Activated CD4-positive, alpha-beta T cell treated with anti-CD3 and anti-CD28 coated beads, Interleukin-2, amount 10 ng/mL, durations not matched to agents 24 days and 14 days (primary cell): Measurements from ENCODE around the gene TSPAN8. TPM values are rescaled to one million over a fixed set of nuclear protein-coding genes. Genes with fewer than 3 reads are reported as not detected.
"Not testable (repeated sequence)": the region's sequence is repeated elsewhere in the genome, so short reads cannot be mapped to it uniquely, and the experiment has no call there.

Experiments used
- DNase-seq: peaks from one replicate; pipeline ENCODE4 v3.0.0; 2022
- H3K27ac Mint-ChIP-seq: one replicate; pipeline ENCODE4 v1.8.0; 2022; ENCODE audit warnings: mild to moderate bottlenecking, mixed read lengths
- H3K27me3 Mint-ChIP-seq: one replicate; pipeline ENCODE4 v1.8.0; 2022; ENCODE audit warnings: mixed read lengths
- H3K36me3 Mint-ChIP-seq: one replicate; pipeline ENCODE4 v1.8.0; 2022; ENCODE audit warnings: low read depth, mild to moderate bottlenecking, mixed read lengths
- H3K4me1 Mint-ChIP-seq: one replicate; pipeline ENCODE4 v1.8.0; 2021; ENCODE audit warnings: mixed read lengths
- H3K4me3 Mint-ChIP-seq: one replicate; pipeline ENCODE4 v1.8.0; 2022; ENCODE audit warnings: mild to moderate bottlenecking, moderate library complexity, mixed read lengths
- H3K9me3 Mint-ChIP-seq: one replicate; pipeline ENCODE4 v1.8.0; 2021; ENCODE audit warnings: mixed read lengths
- intact Hi-C: fragments of 100-400 bp; cut with micrococcal nuclease; formaldehyde crosslinking; loops from one replicate; pipeline ENCODE4 v1.15.1; 2023
- total RNA-seq: library from RNA; stranded (reverse); gene quantifications from 2 replicates; pipeline ENCODE4 v1.2.3, GENCODE V29; 2022

TSPAN8 gene
- total RNA-seq, 1 donor from 2014 or later = not detected

GRCh38 chr12:71158361-71158882, 623 bp upstream of the TSPAN8 start:
- Mint-ChIP-seq H3K36me3 (no peaks in the 10 kb centered on the region), H3K27me3 (no peaks in the 10 kb centered on the region), H3K27ac (no peak overlapping the region), H3K4me3 (no peak overlapping the region), H3K4me1 (no peaks in the 10 kb centered on the region), H3K9me3 (no peaks in the 10 kb centered on the region)
- intact Hi-C loops = no loop called here
- DNase-seq = no peak

- Mint-ChIP-seq H3K9me3 (peaks cover 3% of the 10 kb centered on the region), H3K36me3 (no peaks in the 10 kb centered on the region)
Measured at GRCh38 chr12:71155225-71155624, 2.6 kb downstream of the TSPAN8 start.

GRCh38 chr12:71152851-71153250, 4.9 kb downstream of the TSPAN8 start:
- Mint-ChIP-seq H3K27me3 (no peaks in the 10 kb centered on the region), H3K9me3 (peaks cover 4% of the 10 kb centered on the region), H3K4me3 (no peak overlapping the region), H3K36me3 (no peaks in the 10 kb centered on the region), H3K4me1 (no peaks in the 10 kb centered on the region), H3K27ac (no peak overlapping the region)
- intact Hi-C loops = no loop called here
- no peak for DNase-seq

More at GRCh38 chr12:71155225-71155624, 2.6 kb downstream of the TSPAN8 start:
- no peak overlapping the region for H3K27ac Mint-ChIP-seq
- no peak overlapping the region for H3K4me3 Mint-ChIP-seq
- intact Hi-C loops = no loop called here
- H3K4me1 Mint-ChIP-seq = no peaks in the 10 kb centered on the region
- no peak for DNase-seq
- no peaks in the 10 kb centered on the region for H3K27me3 Mint-ChIP-seq

DNA sequence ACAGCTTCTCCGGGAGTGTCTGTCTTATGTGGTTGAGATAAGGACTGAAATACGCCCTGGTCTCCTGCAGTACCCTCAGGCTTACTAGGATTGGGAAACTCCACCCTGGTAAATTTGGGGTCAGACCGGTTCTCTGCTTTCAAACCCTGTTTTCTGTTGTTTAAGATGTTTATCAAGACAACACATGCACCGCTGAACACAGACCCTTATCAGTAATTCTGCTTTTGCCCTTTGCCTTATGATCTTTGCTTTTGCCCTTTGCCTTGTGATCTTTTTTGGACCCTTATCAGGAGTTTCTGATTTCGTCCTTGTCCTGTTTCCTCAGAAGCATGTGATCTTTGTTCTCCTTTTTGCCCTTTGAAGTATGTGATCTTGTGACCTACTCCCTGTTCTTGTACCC, 7.8 kb downstream of the TSPAN8 start:
- H3K4me3 Mint-ChIP-seq, H3K27me3 Mint-ChIP-seq, DNase-seq, H3K36me3 Mint-ChIP-seq, intact Hi-C loops, H3K27ac Mint-ChIP-seq, H3K9me3 Mint-ChIP-seq, H3K4me1 Mint-ChIP-seq: not testable (repeated sequence)

DNA sequence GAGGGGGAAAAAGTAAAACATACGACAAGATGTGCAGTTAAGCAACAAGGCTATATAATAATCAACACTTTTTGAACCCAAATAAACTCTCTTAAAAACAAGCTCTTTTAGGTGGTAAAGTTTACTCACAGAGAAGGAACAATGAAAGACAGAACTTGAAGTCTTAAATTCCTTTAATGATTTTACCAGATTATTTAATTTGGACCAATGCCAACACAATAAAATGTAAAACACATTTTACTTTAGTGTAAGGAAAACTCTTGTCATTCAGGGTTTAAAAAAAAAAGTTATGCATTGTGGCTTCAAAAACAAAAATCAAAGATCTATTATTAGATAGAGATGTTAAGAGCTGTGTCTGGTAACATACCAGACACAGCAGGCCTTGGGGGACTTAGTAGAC, 13.1 kb downstream of the TSPAN8 start:
- no peak overlapping the region for H3K4me3 Mint-ChIP-seq
- no peaks in the 10 kb centered on the region for H3K9me3 Mint-ChIP-seq
- H3K36me3 Mint-ChIP-seq = no peaks in the 10 kb centered on the region
- intact Hi-C loops = no loop called here
- no peaks in the 10 kb centered on the region for H3K4me1 Mint-ChIP-seq
- no peak for DNase-seq
- H3K27ac Mint-ChIP-seq = no peak overlapping the region
- no peaks in the 10 kb centered on the region for H3K27me3 Mint-ChIP-seq

DNA sequence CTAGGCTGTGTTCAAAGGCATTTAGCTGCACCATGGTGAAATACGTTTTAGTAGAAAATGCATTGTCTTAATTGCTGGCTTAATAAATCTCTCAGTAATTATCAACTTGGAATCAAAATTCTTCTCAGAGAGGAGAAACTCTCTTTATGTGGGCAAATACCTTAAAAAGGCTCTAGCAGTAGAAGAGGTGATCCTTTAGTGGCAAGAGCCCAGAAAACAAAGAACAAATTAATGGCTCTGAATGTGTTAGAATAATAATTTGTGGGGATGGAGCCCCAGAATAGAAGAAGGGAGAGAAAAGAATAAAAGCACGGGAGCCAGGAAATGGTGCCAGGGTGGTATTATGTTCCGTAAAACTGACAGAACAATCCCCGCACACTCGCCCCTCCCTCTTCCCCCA, 14.8 kb downstream of the TSPAN8 start:
- Mint-ChIP-seq H3K27me3 (no peaks in the 10 kb centered on the region), H3K4me1 (no peaks in the 10 kb centered on the region), H3K27ac (no peak overlapping the region), H3K36me3 (no peaks in the 10 kb centered on the region), H3K9me3 (no peaks in the 10 kb centered on the region), H3K4me3 (no peak overlapping the region)
- intact Hi-C loops = no loop called here
- DNase-seq = no peak

- no peak for DNase-seq
- no peaks in the 10 kb centered on the region for H3K9me3 Mint-ChIP-seq
- no peaks in the 10 kb centered on the region for H3K27me3 Mint-ChIP-seq
- no peak overlapping the region for H3K4me3 Mint-ChIP-seq
- no peaks in the 10 kb centered on the region for H3K36me3 Mint-ChIP-seq
- no peaks in the 10 kb centered on the region for H3K4me1 Mint-ChIP-seq
- intact Hi-C loops = no loop called here
- no peak overlapping the region for H3K27ac Mint-ChIP-seq
Measured at GRCh38 chr12:71142016-71142415, 15.8 kb downstream of the TSPAN8 start.

- DNase-seq = no peak
- Mint-ChIP-seq H3K4me3 (no peak overlapping the region), H3K36me3 (no peaks in the 10 kb centered on the region), H3K27ac (no peak overlapping the region), H3K9me3 (no peaks in the 10 kb centered on the region), H3K4me1 (no peaks in the 10 kb centered on the region), H3K27me3 (no peaks in the 10 kb centered on the region)
- intact Hi-C loops = no loop called here
Measured at GRCh38 chr12:71141378-71141926, 16.3 kb downstream of the TSPAN8 start.

- Mint-ChIP-seq H3K9me3 (no peaks in the 10 kb centered on the region), H3K4me1 (no peaks in the 10 kb centered on the region), H3K4me3 (no peak overlapping the region), H3K27ac (no peak overlapping the region), H3K36me3 (no peaks in the 10 kb centered on the region), H3K27me3 (no peaks in the 10 kb centered on the region)
- DNase-seq = no peak
- intact Hi-C loops = no loop called here
Measured at GRCh38 chr12:71139153-71139735, 18.6 kb downstream of the TSPAN8 start.

GRCh38 chr12:71138011-71138410, 19.8 kb downstream of the TSPAN8 start:
- no peaks in the 10 kb centered on the region for H3K9me3 Mint-ChIP-seq
- DNase-seq = no peak
- no peaks in the 10 kb centered on the region for H3K27me3 Mint-ChIP-seq
- no peak overlapping the region for H3K4me3 Mint-ChIP-seq
- intact Hi-C loops = no loop called here
- no peaks in the 10 kb centered on the region for H3K36me3 Mint-ChIP-seq
- H3K4me1 Mint-ChIP-seq = no peaks in the 10 kb centered on the region
- no peak overlapping the region for H3K27ac Mint-ChIP-seq

- no peaks in the 10 kb centered on the region for H3K36me3 Mint-ChIP-seq
- H3K27ac Mint-ChIP-seq = no peak overlapping the region
- DNase-seq = no peak
- no peaks in the 10 kb centered on the region for H3K4me1 Mint-ChIP-seq
- H3K4me3 Mint-ChIP-seq = no peak overlapping the region
- H3K9me3 Mint-ChIP-seq = no peaks in the 10 kb centered on the region
- no peaks in the 10 kb centered on the region for H3K27me3 Mint-ChIP-seq
- intact Hi-C loops = no loop called here
Measured at GRCh38 chr12:71135812-71136176, 22.0 kb downstream of the TSPAN8 start.

- no peak for DNase-seq
- Mint-ChIP-seq H3K27me3 (no peaks in the 10 kb centered on the region), H3K4me3 (no peak overlapping the region), H3K9me3 (no peaks in the 10 kb centered on the region), H3K27ac (no peak overlapping the region), H3K4me1 (no peaks in the 10 kb centered on the region), H3K36me3 (no peaks in the 10 kb centered on the region)
- intact Hi-C loops = no loop called here
Measured at GRCh38 chr12:71135077-71135811, 22.6 kb downstream of the TSPAN8 start.

GRCh38 chr12:71134405-71134804, 23.4 kb downstream of the TSPAN8 start:
- intact Hi-C loops = no loop called here
- no peak overlapping the region for H3K27ac Mint-ChIP-seq
- DNase-seq = no peak
- H3K4me3 Mint-ChIP-seq = no peak overlapping the region
- no peaks in the 10 kb centered on the region for H3K36me3 Mint-ChIP-seq
- H3K27me3 Mint-ChIP-seq = no peaks in the 10 kb centered on the region
- no peaks in the 10 kb centered on the region for H3K4me1 Mint-ChIP-seq
- no peaks in the 10 kb centered on the region for H3K9me3 Mint-ChIP-seq

GRCh38 chr12:71130521-71131069, 27.2 kb downstream of the TSPAN8 start:
- Mint-ChIP-seq H3K27ac (no peak overlapping the region), H3K36me3 (no peaks in the 10 kb centered on the region), H3K4me3 (no peak overlapping the region), H3K27me3 (no peaks in the 10 kb centered on the region), H3K4me1 (no peaks in the 10 kb centered on the region), H3K9me3 (no peaks in the 10 kb centered on the region)
- intact Hi-C loops = no loop called here
- no peak for DNase-seq
